HepG2 (cell line): ENCODE measurements around the gene HCFC1R1. TPM values are rescaled to one million over a fixed set of nuclear protein-coding genes. Genes with fewer than 3 reads are reported as not detected.

Experiments used
- ATF7-NPFF ChIP-seq: sonication (generic); formaldehyde crosslinking; IDR thresholded peaks from 2 replicates; pipeline ENCODE4 v1.8.1; 2023; ENCODE audit warnings: mild to moderate bottlenecking, low read depth, missing genetic modification reagents, moderate library complexity
- ETS1 ChIP-seq: sonication (generic); formaldehyde crosslinking; IDR thresholded peaks from 2 replicates; pipeline ENCODE4 v1.4.0; 2020; ENCODE audit warnings: missing genetic modification reagents
- MAX ChIP-seq: IDR thresholded peaks from 2 replicates; pipeline ENCODE4 v1.6.1; 2012; ENCODE audit warnings: inconsistent platforms
- MTERF4 ChIP-seq: sonication (generic); formaldehyde crosslinking; IDR thresholded peaks from 2 replicates; pipeline ENCODE4 v1.8.0; 2023; ENCODE audit warnings: mild to moderate bottlenecking, missing genetic modification reagents
- MYC ChIP-seq: sonication (generic); formaldehyde crosslinking; IDR thresholded peaks from 2 replicates; pipeline ENCODE4 v1.9.0; 2021; ENCODE audit warnings: missing genetic modification reagents, borderline replicate concordance
- PLSCR1 ChIP-seq: sonication (generic); formaldehyde crosslinking; IDR thresholded peaks from 2 replicates; pipeline ENCODE4 v1.5.0; 2020; ENCODE audit warnings: missing genetic modification reagents, mild to moderate bottlenecking, borderline replicate concordance
- POLR2G ChIP-seq: fragments of 200-400 bp; formaldehyde crosslinking; IDR thresholded peaks from 2 replicates; pipeline ENCODE4 v1.6.1; 2018; ENCODE audit warnings: mild to moderate bottlenecking, low read depth, low read length, moderate library complexity
- PRMT3 ChIP-seq: sonication (generic); formaldehyde crosslinking; IDR thresholded peaks from 2 replicates; pipeline ENCODE4 v1.8.1; 2022; ENCODE audit warnings: low read depth, mild to moderate bottlenecking, moderate library complexity, missing genetic modification reagents, borderline replicate concordance
- REPIN1 ChIP-seq: sonication (generic); formaldehyde crosslinking; IDR thresholded peaks from 2 replicates; pipeline ENCODE4 v1.8.0; 2022; ENCODE audit warnings: missing genetic modification reagents, low read depth, mild to moderate bottlenecking, borderline replicate concordance
- RERE ChIP-seq: IDR thresholded peaks from 2 replicates; pipeline ENCODE4 v1.6.1; 2016; ENCODE audit warnings: low read depth, missing genetic modification reagents, missing compliant biosample characterization
- SETDB1 ChIP-seq: sonication (generic); formaldehyde crosslinking; IDR thresholded peaks from 2 replicates; pipeline ENCODE4 v1.5.1; 2020; ENCODE audit warnings: missing genetic modification reagents, mild to moderate bottlenecking, borderline replicate concordance
- SNAI1 ChIP-seq: sonication (generic); formaldehyde crosslinking; IDR thresholded peaks from 2 replicates; pipeline ENCODE4 v1.5.0; 2020; ENCODE audit warnings: mild to moderate bottlenecking, missing genetic modification reagents, borderline replicate concordance
- SOX13 ChIP-seq, 3 experiments: fragments of 450-650 bp in 1 of 3; sonication (generic) in 1 of 3; formaldehyde crosslinking in 1 of 3; IDR thresholded peaks in 2 of 3; conservative IDR thresholded peaks in 1 of 3; 2 replicates each; pipeline versions ENCODE4 v1.5.0 to v1.6.1; 2016 to 2020; ENCODE audit warnings: antibody characterized with exemption in 1 of 3, mild to moderate bottlenecking in 1 of 3, missing compliant biosample characterization in 1 of 3, missing genetic modification reagents in 1 of 3, moderate library complexity in 1 of 3
- TBX3 ChIP-seq: fragments of 450-650 bp; IDR thresholded peaks from 2 replicates; pipeline ENCODE4 v1.6.1; 2017; ENCODE audit warnings: antibody characterized with exemption, mild to moderate bottlenecking, inconsistent platforms, borderline replicate concordance
- ZBTB7B ChIP-seq: sonication (generic); formaldehyde crosslinking; IDR thresholded peaks from 2 replicates; pipeline ENCODE4 v1.4.0; 2020; ENCODE audit warnings: missing genetic modification reagents
- ZFP90 ChIP-seq: sonication (generic); formaldehyde crosslinking; IDR thresholded peaks from 2 replicates; pipeline ENCODE4 v1.8.0; 2022; ENCODE audit warnings: missing genetic modification reagents, mild to moderate bottlenecking, inconsistent platforms, borderline replicate concordance
- ZNF335 ChIP-seq: sonication (generic); formaldehyde crosslinking; IDR thresholded peaks from 2 replicates; pipeline ENCODE4 v1.4.0; 2020; ENCODE audit warnings: missing genetic modification reagents
- ZNF790 ChIP-seq: sonication (generic); formaldehyde crosslinking; IDR thresholded peaks from 2 replicates; pipeline ENCODE4 v1.8.0; 2022; ENCODE audit warnings: missing genetic modification reagents, mild to moderate bottlenecking, borderline replicate concordance
- polyA plus RNA-seq, 8 experiments: library from polyadenylated mRNA; depleted of rRNA in 3 of 8; stranded (reverse) in 7 of 8; unstranded in 1 of 8; fragments of >200 nt; fragmentation: Illumina TruSeq in 4 of 8; extraction: Trizol in 4 of 8; gene quantifications; 2 replicates each; pipeline versions ENCODE4 v1.2.1 to v1.2.3, GENCODE V29; 2011 to 2016; ENCODE audit warnings: low read depth in 4 of 8, missing spikeins in 1 of 8, mixed read lengths in 1 of 8; ENCODE audit not compliant: insufficient read depth in 1 of 8
- total RNA-seq, 5 experiments: library from RNA; depleted of rRNA; stranded (reverse); fragments of >200 nt; fragmentation: Illumina TruSeq; extraction: Trizol; gene quantifications; 2 replicates each; pipeline ENCODE4 v1.2.3, GENCODE V29; 2016; ENCODE audit warnings: low read depth in 1 of 5

The HCFC1R1 gene
- total and polyA plus RNA-seq, 2 of the 13 experiments (the other 11 are each of a cell fraction or from before 2014, with no cell fraction given): 13.8 to 16.1 TPM

GRCh38 chr16:3020604-3021448, 2.9 kb downstream of the HCFC1R1 start (continued):
- TF ChIP-seq POLR2G (peak; percentile 76), TBX3 (0 out of 2 replicates have a peak, but pooled peaks have one; percentile 25), SNAI1 (CRISPR knock-in tag) (no peak), PRMT3 (CRISPR knock-in tag) (no peak), SETDB1 (CRISPR knock-in tag) (no peak), MTERF4 (CRISPR knock-in tag) (no peak), REPIN1 (CRISPR knock-in tag) (peak; percentile 40; the same call in 1 of the 2 replicates), PLSCR1 (CRISPR knock-in tag) (no peak), ATF7-NPFF (CRISPR knock-in tag) (peak; percentile 14; the same call in 1 of the 2 replicates), MYC (CRISPR knock-in tag) (peak; percentile 76; the same call in 1 of the 2 replicates), RERE (peak; percentile 58; the same call in 1 of the 2 replicates), ZNF790 (no peak), SOX13 (IDR thresholded peaks at IDR 0.05) (no peak), SOX13 (CRISPR knock-in tag; conservative IDR thresholded peaks at IDR 0.05 in 1 of 2, IDR thresholded peaks at IDR 0.05 in 1 of 2) (peak in 1 of 2 experiments; percentile 55; a peak in 1 of 4 replicates), ZBTB7B (no peak; the same call in 1 of the 2 replicates), ZFP90 (CRISPR knock-in tag) (peak; percentile 46; the same call in 1 of the 2 replicates), ETS1 (CRISPR knock-in tag) (peak; percentile 57; the same call in 1 of the 2 replicates), ZNF335 (CRISPR knock-in tag) (peak; percentile 84), MAX (peak; percentile 76)
